Measurements from ENCODE around the gene CPA5.

Gene CPA5

GRCh38 chr7:130362251-130362816 lies 17.7 kb downstream of the CPA5 start:
- ATAC-seq = no peak
- Mint-ChIP-seq H3K36me3 (no peaks in the 10 kb centered on the region), H3K4me3 (no peak overlapping the region), H3K9me3 (peaks cover 13% of the 10 kb centered on the region), H3K27me3 (peaks cover 23% of the 10 kb centered on the region), H3K27ac (no peak overlapping the region), H3K4me1 (no peaks in the 10 kb centered on the region)

- H3K4me1 Mint-ChIP-seq = no peaks in the 10 kb centered on the region
- H3K9me3 Mint-ChIP-seq = peaks cover 13% of the 10 kb centered on the region
- H3K27ac Mint-ChIP-seq = no peak overlapping the region
- H3K27me3 Mint-ChIP-seq = peaks cover 23% of the 10 kb centered on the region
- peak; percentile 44 for ATAC-seq
- no peaks in the 10 kb centered on the region for H3K36me3 Mint-ChIP-seq
- no peak overlapping the region for H3K4me3 Mint-ChIP-seq
Observed at GRCh38 chr7:130363026-130363847, 18.6 kb downstream of the CPA5 start.

GRCh38 chr7:130364451-130364850 lies 19.8 kb downstream of the CPA5 start:
- ATAC-seq = no peak
- H3K4me3 Mint-ChIP-seq = no peak overlapping the region
- H3K27me3 Mint-ChIP-seq = peaks cover 23% of the 10 kb centered on the region
- H3K36me3 Mint-ChIP-seq = no peaks in the 10 kb centered on the region
- peaks cover 7% of the 10 kb centered on the region for H3K9me3 Mint-ChIP-seq
- no peaks in the 10 kb centered on the region for H3K4me1 Mint-ChIP-seq
- H3K27ac Mint-ChIP-seq = no peak overlapping the region

- ATAC-seq = no peak
- H3K4me1 Mint-ChIP-seq = no peaks in the 10 kb centered on the region
- H3K9me3 Mint-ChIP-seq = peaks cover 4% of the 10 kb centered on the region
- H3K36me3 Mint-ChIP-seq = no peaks in the 10 kb centered on the region
- H3K27ac Mint-ChIP-seq = no peak overlapping the region
- H3K4me3 Mint-ChIP-seq = no peak overlapping the region
- peaks cover 23% of the 10 kb centered on the region for H3K27me3 Mint-ChIP-seq
Observed at GRCh38 chr7:130365088-130365487, 20.5 kb downstream of the CPA5 start.

- no peaks in the 10 kb centered on the region for H3K36me3 Mint-ChIP-seq
- H3K27me3 Mint-ChIP-seq = peaks cover 23% of the 10 kb centered on the region
- no peak overlapping the region for H3K27ac Mint-ChIP-seq
- no peak for ATAC-seq
- H3K4me1 Mint-ChIP-seq = no peaks in the 10 kb centered on the region
- H3K9me3 Mint-ChIP-seq = no peaks in the 10 kb centered on the region
- H3K4me3 Mint-ChIP-seq = no peak overlapping the region
Observed at GRCh38 chr7:130365511-130366441, 21.2 kb downstream of the CPA5 start.

GRCh38 chr7:130366564-130366963 lies 21.9 kb downstream of the CPA5 start:
- Mint-ChIP-seq H3K36me3 (no peaks in the 10 kb centered on the region), H3K4me1 (no peaks in the 10 kb centered on the region), H3K4me3 (no peak overlapping the region), H3K27ac (no peak overlapping the region), H3K27me3 (peaks cover 23% of the 10 kb centered on the region), H3K9me3 (no peaks in the 10 kb centered on the region)
- no peak for ATAC-seq

- no peaks in the 10 kb centered on the region for H3K36me3 Mint-ChIP-seq
- no peak for ATAC-seq
- peaks cover 23% of the 10 kb centered on the region for H3K27me3 Mint-ChIP-seq
- H3K4me3 Mint-ChIP-seq = no peak overlapping the region
- no peak overlapping the region for H3K27ac Mint-ChIP-seq
- no peaks in the 10 kb centered on the region for H3K9me3 Mint-ChIP-seq
- H3K4me1 Mint-ChIP-seq = no peaks in the 10 kb centered on the region
Observed at GRCh38 chr7:130367088-130367755, 22.6 kb downstream of the CPA5 start.

- Mint-ChIP-seq H3K36me3 (no peaks in the 10 kb centered on the region), H3K9me3 (no peaks in the 10 kb centered on the region), H3K4me1 (no peaks in the 10 kb centered on the region), H3K4me3 (no peak overlapping the region), H3K27me3 (peaks cover 23% of the 10 kb centered on the region), H3K27ac (no peak overlapping the region)
- no peak for ATAC-seq
Observed at GRCh38 chr7:130367836-130368746, 23.5 kb downstream of the CPA5 start.

GRCh38 chr7:130369110-130369711 lies 24.6 kb downstream of the CPA5 start:
- Mint-ChIP-seq H3K4me3 (no peak overlapping the region), H3K27ac (no peak overlapping the region), H3K27me3 (peaks cover 19% of the 10 kb centered on the region), H3K36me3 (no peaks in the 10 kb centered on the region), H3K9me3 (no peaks in the 10 kb centered on the region), H3K4me1 (no peaks in the 10 kb centered on the region)
- ATAC-seq = no peak

- peaks cover 19% of the 10 kb centered on the region for H3K27me3 Mint-ChIP-seq
- ATAC-seq = no peak
- H3K36me3 Mint-ChIP-seq = no peaks in the 10 kb centered on the region
- no peak overlapping the region for H3K27ac Mint-ChIP-seq
- no peaks in the 10 kb centered on the region for H3K4me1 Mint-ChIP-seq
- H3K4me3 Mint-ChIP-seq = no peak overlapping the region
- no peaks in the 10 kb centered on the region for H3K9me3 Mint-ChIP-seq
Observed at GRCh38 chr7:130369831-130370550, 25.4 kb downstream of the CPA5 start.

- no peak for ATAC-seq
- Mint-ChIP-seq H3K27ac (no peak overlapping the region), H3K9me3 (peaks cover 4% of the 10 kb centered on the region), H3K4me1 (no peaks in the 10 kb centered on the region), H3K4me3 (no peak overlapping the region), H3K36me3 (no peaks in the 10 kb centered on the region), H3K27me3 (peaks cover 19% of the 10 kb centered on the region)
Observed at GRCh38 chr7:130371046-130371445, 26.4 kb downstream of the CPA5 start.

- H3K4me3 Mint-ChIP-seq = no peak overlapping the region
- H3K36me3 Mint-ChIP-seq = no peaks in the 10 kb centered on the region
- no peak overlapping the region for H3K27ac Mint-ChIP-seq
- H3K4me1 Mint-ChIP-seq = no peaks in the 10 kb centered on the region
- H3K27me3 Mint-ChIP-seq = peaks cover 19% of the 10 kb centered on the region
- ATAC-seq = no peak
- peaks cover 11% of the 10 kb centered on the region for H3K9me3 Mint-ChIP-seq
Observed at GRCh38 chr7:130372402-130373165, 28.0 kb downstream of the CPA5 start.

GRCh38 chr7:130374507-130374906 lies 29.9 kb downstream of the CPA5 start:
- Mint-ChIP-seq H3K9me3 (peaks cover 11% of the 10 kb centered on the region), H3K4me1 (no peaks in the 10 kb centered on the region), H3K4me3 (no peak overlapping the region), H3K27me3 (peaks cover 19% of the 10 kb centered on the region), H3K27ac (no peak overlapping the region), H3K36me3 (no peaks in the 10 kb centered on the region)
- ATAC-seq = no peak

Measured in stimulated activated memory B cell treated with anti-CD40 and anti-IgM and Interleukin-4, amounts not matched to agents 10 μg/mL and 1 μg/mL and 100 μg/mL, for 72 hours (primary cell).